ENCODE measurements around the gene SSTR5.

Gene SSTR5

DNA sequence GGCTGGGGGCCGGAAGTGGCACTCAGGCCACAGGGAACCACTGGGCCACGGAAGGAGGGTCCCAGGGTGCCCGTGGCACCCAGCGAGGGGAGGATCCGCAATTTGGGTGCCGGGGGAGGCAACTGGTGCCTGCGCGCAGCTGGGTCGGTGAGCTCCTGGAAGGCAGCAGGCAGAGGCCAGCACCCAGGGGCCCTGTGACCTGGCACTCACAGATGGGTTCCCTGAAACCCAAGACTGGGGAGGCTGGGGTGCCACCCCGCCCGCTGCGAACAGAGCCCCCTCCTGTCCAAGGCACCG, 663 bp downstream of the SSTR5 start:
- H3K4me1 ChIP-seq (ENCODE audit: control insufficient read depth in 1 of 2, insufficient read depth in 2 of 2, low read length in 2 of 2), result no peaks in the 10 kb centered on the region
- H4K8ac ChIP-seq (ENCODE audit: low read depth, low read length), result no peak overlapping the region
- no peak overlapping the region for H3K18ac ChIP-seq (ENCODE audit: low read length)
- H4K12ac ChIP-seq (ENCODE audit: low read depth, low read length), result no peak overlapping the region
- no peaks in the 10 kb centered on the region for H3K36me3 ChIP-seq (ENCODE audit: control insufficient read depth in 1 of 2, insufficient read depth in 2 of 2, low read length in 2 of 2)
- peaks cover 13% of the 10 kb centered on the region for H3K27me3 ChIP-seq (ENCODE audit: insufficient read depth, low read length)
- no peak overlapping the region for H2BK5ac ChIP-seq (ENCODE audit: low read depth, low read length, poor library complexity)
- no peak overlapping the region for H2BK120ac ChIP-seq (ENCODE audit: insufficient read depth, low read length, poor library complexity)
- H3K9me3 ChIP-seq (ENCODE audit: insufficient read depth, low read depth, low read length), result no peaks in the 10 kb centered on the region
- no peak overlapping the region for H3K4me2 ChIP-seq (ENCODE audit: low read length)
- H3K23ac ChIP-seq (ENCODE audit: low read length), result no peak overlapping the region
- no peaks in the 10 kb centered on the region for H3K79me2 ChIP-seq (ENCODE audit: control insufficient read depth, insufficient read depth, low read length, poor library complexity)
- no peak overlapping the region for H2AFZ ChIP-seq (ENCODE audit: insufficient read depth, low read length, poor library complexity)
- no peak for DNase-seq
- no peak overlapping the region for H3K9ac ChIP-seq (ENCODE audit: low read length)
- H3K27ac ChIP-seq (ENCODE audit: low read depth, low read length), result no peak overlapping the region
- no peak overlapping the region for H3K4me3 ChIP-seq (ENCODE audit: low read depth, low read length)
- H4K91ac ChIP-seq (ENCODE audit: low read depth, low read length), result no peak overlapping the region
- no peak overlapping the region for H2AK5ac ChIP-seq (ENCODE audit: low read length)
- H3K14ac ChIP-seq (ENCODE audit: low read length), result no peak overlapping the region
- H3K4ac ChIP-seq (ENCODE audit: low read depth, low read length), result no peak overlapping the region
- no peaks in the 10 kb centered on the region for H3K79me1 ChIP-seq (ENCODE audit: low read length)
- no peak overlapping the region for H2BK12ac ChIP-seq (ENCODE audit: low read length)
- WGBS (ENCODE audit: extremely low coverage, insufficient coverage, insufficient read length), result no CpG with 5 or more reads among the region's 13 CpGs

DNA sequence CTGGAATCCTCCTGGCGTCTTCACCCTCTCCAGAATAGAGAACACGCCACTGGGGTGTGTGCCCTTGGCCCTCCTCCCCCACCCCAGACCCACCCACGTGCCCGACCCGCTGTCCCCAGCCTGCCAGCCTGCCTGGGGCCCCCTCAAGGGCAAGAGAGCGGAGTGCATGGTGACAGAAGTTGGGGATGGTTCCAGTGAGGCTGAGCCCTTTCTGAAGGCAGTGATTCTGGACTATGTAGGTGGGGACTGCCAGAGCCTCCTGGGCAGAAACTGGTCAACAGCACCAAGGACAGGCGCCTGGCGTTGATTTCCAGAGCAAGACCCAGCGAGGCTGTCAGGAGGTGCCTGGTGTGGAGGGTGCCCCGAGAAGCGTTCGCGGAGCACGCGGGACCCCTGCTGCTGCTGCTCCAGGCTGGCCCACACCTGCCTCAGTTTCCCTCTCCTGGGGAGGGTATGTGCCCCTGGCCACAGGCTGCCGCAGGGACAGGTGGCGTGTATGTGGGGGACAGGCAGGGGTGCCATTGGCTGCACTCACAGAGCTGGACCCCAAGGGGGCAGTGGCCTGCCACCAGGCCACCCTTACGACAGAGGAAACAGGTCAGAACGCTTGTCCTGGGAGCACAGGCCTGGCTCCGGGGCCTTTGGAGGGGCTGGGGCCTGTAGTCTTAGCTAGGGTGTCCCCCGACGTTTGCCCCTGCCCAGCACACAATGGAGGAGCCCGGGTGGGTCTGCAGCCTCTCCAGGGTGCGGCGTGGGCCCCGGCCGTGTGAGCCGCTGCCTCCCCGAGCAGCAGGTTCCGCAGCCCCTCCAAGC, 1.2 kb downstream of the SSTR5 start:
- Histone ChIP-seq H3K4me3 (ENCODE audit: low read depth, low read length) (no peak overlapping the region), H3K27me3 (ENCODE audit: insufficient read depth, low read length) (peaks cover 13% of the 10 kb centered on the region), H3K4ac (ENCODE audit: low read depth, low read length) (no peak overlapping the region), H2AK5ac (ENCODE audit: low read length) (no peak overlapping the region), H3K79me2 (ENCODE audit: control insufficient read depth, insufficient read depth, low read length, poor library complexity) (no peaks in the 10 kb centered on the region), H4K91ac (ENCODE audit: low read depth, low read length) (no peak overlapping the region), H3K4me2 (ENCODE audit: low read length) (no peak overlapping the region), H4K8ac (ENCODE audit: low read depth, low read length) (no peak overlapping the region), H3K9me3 (ENCODE audit: insufficient read depth, low read depth, low read length) (no peaks in the 10 kb centered on the region), H3K18ac (ENCODE audit: low read length) (no peak overlapping the region), H3K79me1 (ENCODE audit: low read length) (no peaks in the 10 kb centered on the region), H3K23ac (ENCODE audit: low read length) (no peak overlapping the region), H3K14ac (ENCODE audit: low read length) (no peak overlapping the region), H3K27ac (ENCODE audit: low read depth, low read length) (no peak overlapping the region), H3K36me3 (ENCODE audit: control insufficient read depth in 1 of 2, insufficient read depth in 2 of 2, low read length in 2 of 2) (no peaks in the 10 kb centered on the region), H2AFZ (ENCODE audit: insufficient read depth, low read length, poor library complexity) (no peak overlapping the region), H2BK5ac (ENCODE audit: low read depth, low read length, poor library complexity) (no peak overlapping the region), H4K12ac (ENCODE audit: low read depth, low read length) (no peak overlapping the region), H3K9ac (ENCODE audit: low read length) (no peak overlapping the region), H2BK12ac (ENCODE audit: low read length) (no peak overlapping the region), H3K4me1 (ENCODE audit: control insufficient read depth in 1 of 2, insufficient read depth in 2 of 2, low read length in 2 of 2) (no peaks in the 10 kb centered on the region), H2BK120ac (ENCODE audit: insufficient read depth, low read length, poor library complexity) (no peak overlapping the region)
- no peak for DNase-seq
- no CpG with 5 or more reads among the region's 30 CpGs for WGBS (ENCODE audit: extremely low coverage, insufficient coverage, insufficient read length)

DNA sequence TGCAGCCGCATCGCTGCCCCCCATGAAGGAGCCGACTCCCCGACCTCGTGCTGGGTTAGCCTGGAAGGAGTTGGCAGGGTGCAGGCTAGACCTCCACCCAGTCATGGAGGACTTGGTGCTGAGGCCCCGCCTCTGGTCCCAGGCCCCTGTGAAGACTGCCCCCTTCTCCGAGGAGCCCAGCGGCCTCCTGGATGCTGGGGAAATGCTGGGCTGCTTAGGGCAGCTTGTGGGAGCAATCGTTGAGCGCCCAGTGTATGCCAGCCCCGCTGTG, 1.8 kb downstream of the SSTR5 start:
- peaks cover 13% of the 10 kb centered on the region for H3K27me3 ChIP-seq (ENCODE audit: insufficient read depth, low read length)
- no peak overlapping the region for H3K23ac ChIP-seq (ENCODE audit: low read length)
- H3K4me1 ChIP-seq (ENCODE audit: control insufficient read depth in 1 of 2, insufficient read depth in 2 of 2, low read length in 2 of 2), result no peaks in the 10 kb centered on the region
- H3K9me3 ChIP-seq (ENCODE audit: insufficient read depth, low read depth, low read length), result no peaks in the 10 kb centered on the region
- no peak overlapping the region for H4K8ac ChIP-seq (ENCODE audit: low read depth, low read length)
- no peaks in the 10 kb centered on the region for H3K79me2 ChIP-seq (ENCODE audit: control insufficient read depth, insufficient read depth, low read length, poor library complexity)
- no peak overlapping the region for H2BK5ac ChIP-seq (ENCODE audit: low read depth, low read length, poor library complexity)
- no peak overlapping the region for H4K91ac ChIP-seq (ENCODE audit: low read depth, low read length)
- no peak overlapping the region for H2AFZ ChIP-seq (ENCODE audit: insufficient read depth, low read length, poor library complexity)
- H3K4me2 ChIP-seq (ENCODE audit: low read length), result no peak overlapping the region
- H3K36me3 ChIP-seq (ENCODE audit: control insufficient read depth in 1 of 2, insufficient read depth in 2 of 2, low read length in 2 of 2), result no peaks in the 10 kb centered on the region
- no peak overlapping the region for H2AK5ac ChIP-seq (ENCODE audit: low read length)
- H3K14ac ChIP-seq (ENCODE audit: low read length), result no peak overlapping the region
- H3K4me3 ChIP-seq (ENCODE audit: low read depth, low read length), result no peak overlapping the region
- DNase-seq, result no peak
- H3K27ac ChIP-seq (ENCODE audit: low read depth, low read length), result no peak overlapping the region
- H3K4ac ChIP-seq (ENCODE audit: low read depth, low read length), result no peak overlapping the region
- H4K12ac ChIP-seq (ENCODE audit: low read depth, low read length), result no peak overlapping the region
- no peak overlapping the region for H2BK12ac ChIP-seq (ENCODE audit: low read length)
- no peaks in the 10 kb centered on the region for H3K79me1 ChIP-seq (ENCODE audit: low read length)
- H3K18ac ChIP-seq (ENCODE audit: low read length), result no peak overlapping the region
- H3K9ac ChIP-seq (ENCODE audit: low read length), result no peak overlapping the region
- no peak overlapping the region for H2BK120ac ChIP-seq (ENCODE audit: insufficient read depth, low read length, poor library complexity)
- WGBS (ENCODE audit: extremely low coverage, insufficient coverage, insufficient read length), result no CpG with 5 or more reads among the region's 11 CpGs

- Histone ChIP-seq H3K27ac (ENCODE audit: low read depth, low read length) (no peak overlapping the region), H2AK5ac (ENCODE audit: low read length) (no peak overlapping the region), H2BK5ac (ENCODE audit: low read depth, low read length, poor library complexity) (no peak overlapping the region), H3K4me2 (ENCODE audit: low read length) (no peak overlapping the region), H4K8ac (ENCODE audit: low read depth, low read length) (no peak overlapping the region), H3K79me1 (ENCODE audit: low read length) (no peaks in the 10 kb centered on the region), H3K23ac (ENCODE audit: low read length) (no peak overlapping the region), H3K4me1 (ENCODE audit: control insufficient read depth in 1 of 2, insufficient read depth in 2 of 2, low read length in 2 of 2) (no peaks in the 10 kb centered on the region), H3K18ac (ENCODE audit: low read length) (no peak overlapping the region), H4K12ac (ENCODE audit: low read depth, low read length) (no peak overlapping the region), H3K4ac (ENCODE audit: low read depth, low read length) (no peak overlapping the region), H2BK12ac (ENCODE audit: low read length) (no peak overlapping the region), H3K27me3 (ENCODE audit: insufficient read depth, low read length) (peaks cover 13% of the 10 kb centered on the region), H3K79me2 (ENCODE audit: control insufficient read depth, insufficient read depth, low read length, poor library complexity) (no peaks in the 10 kb centered on the region), H3K36me3 (ENCODE audit: control insufficient read depth in 1 of 2, insufficient read depth in 2 of 2, low read length in 2 of 2) (no peaks in the 10 kb centered on the region), H2BK120ac (ENCODE audit: insufficient read depth, low read length, poor library complexity) (no peak overlapping the region), H3K14ac (ENCODE audit: low read length) (no peak overlapping the region), H4K91ac (ENCODE audit: low read depth, low read length) (no peak overlapping the region), H2AFZ (ENCODE audit: insufficient read depth, low read length, poor library complexity) (no peak overlapping the region), H3K4me3 (ENCODE audit: low read depth, low read length) (no peak overlapping the region), H3K9ac (ENCODE audit: low read length) (no peak overlapping the region), H3K9me3 (ENCODE audit: insufficient read depth, low read depth, low read length) (no peaks in the 10 kb centered on the region)
- no CpG with 5 or more reads among the region's 13 CpGs for WGBS (ENCODE audit: extremely low coverage, insufficient coverage, insufficient read length)
- no peak for DNase-seq
These were observed 3.0 kb downstream of the SSTR5 start for GRCh38 chr16:1075546-1075945.
